ENCODE data around the gene U2AF2.

U2AF2 gene

GRCh38 chr19:55674841-55675660, 20.2 kb downstream of the U2AF2 start, which contains the start of gene EPN1:
Gene EPN1 (plus strand): TSS chr19:55675226. CDS start chr19:55678628, 3,402 bp downstream.
- peak; percentile 96 for DNase-seq (ENCODE audit: low read depth, low spot score)

- DNase-seq (ENCODE audit: low read depth, low spot score): no peak
Observed at GRCh38 chr19:55675661-55676354, 21.0 kb downstream of the U2AF2 start.

GRCh38 chr19:55676383-55676782, 21.5 kb downstream of the U2AF2 start:
- no peak for DNase-seq (ENCODE audit: low read depth, low spot score)

- DNase-seq (ENCODE audit: low read depth, low spot score): no peak
Observed at GRCh38 chr19:55676889-55677505, 22.2 kb downstream of the U2AF2 start.

- DNase-seq (ENCODE audit: low read depth, low spot score): no peak
Observed at GRCh38 chr19:55677572-55678028, 22.8 kb downstream of the U2AF2 start.

- no peak for DNase-seq (ENCODE audit: low read depth, low spot score)
Observed at GRCh38 chr19:55678121-55678671, 23.4 kb downstream of the U2AF2 start.

- no peak for DNase-seq (ENCODE audit: low read depth, low spot score)
Observed at GRCh38 chr19:55679343-55680257, 24.8 kb downstream of the U2AF2 start.

- no peak for DNase-seq (ENCODE audit: low read depth, low spot score)
Observed at GRCh38 chr19:55680339-55681130, 25.7 kb downstream of the U2AF2 start.

GRCh38 chr19:55681131-55682092, 26.6 kb downstream of the U2AF2 start:
- no peak for DNase-seq (ENCODE audit: low read depth, low spot score)

- DNase-seq (ENCODE audit: low read depth, low spot score): no peak
Observed at GRCh38 chr19:55683449-55684261, 28.8 kb downstream of the U2AF2 start.

- DNase-seq (ENCODE audit: low read depth, low spot score): no peak
Observed at GRCh38 chr19:55684946-55685681, 30.3 kb downstream of the U2AF2 start.

GRCh38 chr19:55685776-55686175, 30.9 kb downstream of the U2AF2 start:
- no peak for DNase-seq (ENCODE audit: low read depth, low spot score)

- DNase-seq (ENCODE audit: low read depth, low spot score): no peak
Observed at GRCh38 chr19:55686311-55687050, 31.6 kb downstream of the U2AF2 start.

GRCh38 chr19:55687281-55688201, 32.7 kb downstream of the U2AF2 start:
- no peak for DNase-seq (ENCODE audit: low read depth, low spot score)

GRCh38 chr19:55688422-55689218, 33.8 kb downstream of the U2AF2 start:
- no peak for DNase-seq (ENCODE audit: low read depth, low spot score)

Measured in activated CD4-positive, CD25-positive, alpha-beta regulatory T cell treated with anti-CD3 and anti-CD28 coated beads, Interleukin-2, amount 50 U/mL, for 16 hours (primary cell).